OCI-LY3 (cell line): ENCODE measurements around the gene MAGEA9B.
A peak's percentile ranks its signal among the peaks of the same experiment; 100 is the strongest.
"Not testable (repeated sequence)": the region's sequence is repeated elsewhere in the genome, so short reads cannot be mapped to it uniquely, and the experiment has no call there.

Source experiments
- H2AFZ ChIP-seq: fragments of 200-600, 300-600 bp; shearing (Covaris generic); 2 replicates; pipeline ENCODE4 v1.6.0; 2014; ENCODE audit warnings: antibody characterized with exemption, low read depth, low read length
- H3K27ac ChIP-seq: fragments of 200-600, 300-600 bp; sonication (generic); 2 replicates; pipeline ENCODE4 v1.5.1; 2014; ENCODE audit warnings: mild to moderate bottlenecking, low read length, moderate library complexity, mixed read lengths
- H3K27me3 ChIP-seq: fragments of 200-600, 300-600 bp; sonication (generic); 2 replicates; pipeline ENCODE4 v1.6.1; 2014; ENCODE audit warnings: low read depth, low read length, mixed read lengths
- H3K36me3 ChIP-seq: fragments of 200-600, 300-600 bp; sonication (generic); replicated peaks from 2 replicates; pipeline ENCODE3; 2014; ENCODE audit warnings: low read depth, low read length, mixed read lengths
- H3K4me1 ChIP-seq: fragments of 300-600, 200-600 bp; sonication (generic); 2 replicates; pipeline ENCODE4 v1.6.1; 2014; ENCODE audit warnings: low read length, mixed read lengths
- H3K4me2 ChIP-seq: fragments of 200-600, 300-600 bp; sonication (generic); 2 replicates; pipeline ENCODE4 v1.6.1; 2014; ENCODE audit warnings: low read length, mixed read lengths
- H3K4me3 ChIP-seq: fragments of 300-600, 200-600 bp; sonication (generic); 2 replicates; pipeline ENCODE4 v1.5.1; 2014; ENCODE audit warnings: antibody characterized with exemption, mild to moderate bottlenecking, low read length, moderate library complexity
- H3K79me2 ChIP-seq: fragments of 300-600, 200-600 bp; shearing (Covaris generic); 2 replicates; pipeline ENCODE4 v1.6.1; 2014; ENCODE audit warnings: mild to moderate bottlenecking, low read length, mixed read lengths
- H3K9ac ChIP-seq: fragments of 300-600, 200-600 bp; shearing (Covaris generic); 2 replicates; pipeline ENCODE4 v1.6.0; 2014; ENCODE audit warnings: mild to moderate bottlenecking, low read length, moderate library complexity
- H3K9me3 ChIP-seq: fragments of 200-600, 300-600 bp; shearing (Covaris generic); 2 replicates; pipeline ENCODE4 v1.6.1; 2014; ENCODE audit warnings: low read length, mixed read lengths; ENCODE audit not compliant: insufficient read depth
- H4K20me1 ChIP-seq: fragments of 200-600, 300-600 bp; sonication (generic); 2 replicates; pipeline ENCODE4 v1.6.1; 2016; ENCODE audit warnings: low read length, mixed read lengths; ENCODE audit not compliant: insufficient read depth
- EZH2phosphoT487 ChIP-seq: fragments of 200-600 bp; shearing (Covaris generic); IDR thresholded peaks from 2 replicates; pipeline ENCODE4 v1.6.1; 2018; ENCODE audit warnings: antibody characterized with exemption, mixed run types, low read depth
- TF ChIP-seq, protein P1 (sequence below): fragments of 200-600, 300-600 bp; sonication (generic); IDR thresholded peaks from 2 replicates; pipeline ENCODE4 v1.5.1; 2014; ENCODE audit warnings: antibody characterized with exemption, low read length, low read depth

The MAGEA9B gene

GRCh38 chrX:149587359-149587758 lies at the start of gene MAGEA9B:
Gene MAGEA9B (minus strand): TSS chrX:149587459. CDS start chrX:149583179, 4,280 bp downstream.
- H3K79me2 ChIP-seq, H3K36me3 ChIP-seq, H3K4me2 ChIP-seq, H2AFZ ChIP-seq, H3K27ac ChIP-seq, H3K4me1 ChIP-seq, H3K27me3 ChIP-seq, H3K9me3 ChIP-seq, H3K4me3 ChIP-seq, H4K20me1 ChIP-seq, H3K9ac ChIP-seq: not testable (repeated sequence)

DNA sequence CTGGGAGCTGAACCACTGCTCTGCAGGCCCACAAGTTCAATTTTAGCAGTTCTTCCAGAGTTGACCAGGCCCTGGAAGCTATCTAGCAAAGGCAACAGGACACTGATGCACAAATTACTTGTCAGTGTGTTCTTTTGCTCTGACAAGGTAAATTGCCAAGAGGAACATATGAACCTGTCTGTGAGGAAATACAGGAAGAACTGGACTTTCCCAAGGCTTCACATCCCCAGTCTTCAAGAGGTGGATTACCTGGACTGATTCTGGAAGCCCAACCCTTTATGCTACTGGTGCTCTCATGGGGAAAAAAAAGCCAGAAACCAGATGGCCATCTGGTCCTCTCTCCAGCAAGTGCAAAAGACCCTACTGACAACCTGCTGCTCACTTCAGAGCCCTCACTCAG lies 46.3 kb upstream of the MAGEA9B start:
- TF ChIP-seq EZH2phosphoT487 = no peak
- TF ChIP-seq, protein P1, sequence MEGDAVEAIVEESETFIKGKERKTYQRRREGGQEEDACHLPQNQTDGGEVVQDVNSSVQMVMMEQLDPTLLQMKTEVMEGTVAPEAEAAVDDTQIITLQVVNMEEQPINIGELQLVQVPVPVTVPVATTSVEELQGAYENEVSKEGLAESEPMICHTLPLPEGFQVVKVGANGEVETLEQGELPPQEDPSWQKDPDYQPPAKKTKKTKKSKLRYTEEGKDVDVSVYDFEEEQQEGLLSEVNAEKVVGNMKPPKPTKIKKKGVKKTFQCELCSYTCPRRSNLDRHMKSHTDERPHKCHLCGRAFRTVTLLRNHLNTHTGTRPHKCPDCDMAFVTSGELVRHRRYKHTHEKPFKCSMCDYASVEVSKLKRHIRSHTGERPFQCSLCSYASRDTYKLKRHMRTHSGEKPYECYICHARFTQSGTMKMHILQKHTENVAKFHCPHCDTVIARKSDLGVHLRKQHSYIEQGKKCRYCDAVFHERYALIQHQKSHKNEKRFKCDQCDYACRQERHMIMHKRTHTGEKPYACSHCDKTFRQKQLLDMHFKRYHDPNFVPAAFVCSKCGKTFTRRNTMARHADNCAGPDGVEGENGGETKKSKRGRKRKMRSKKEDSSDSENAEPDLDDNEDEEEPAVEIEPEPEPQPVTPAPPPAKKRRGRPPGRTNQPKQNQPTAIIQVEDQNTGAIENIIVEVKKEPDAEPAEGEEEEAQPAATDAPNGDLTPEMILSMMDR = no peak
- no peak overlapping the region for H3K4me2 ChIP-seq

DNA sequence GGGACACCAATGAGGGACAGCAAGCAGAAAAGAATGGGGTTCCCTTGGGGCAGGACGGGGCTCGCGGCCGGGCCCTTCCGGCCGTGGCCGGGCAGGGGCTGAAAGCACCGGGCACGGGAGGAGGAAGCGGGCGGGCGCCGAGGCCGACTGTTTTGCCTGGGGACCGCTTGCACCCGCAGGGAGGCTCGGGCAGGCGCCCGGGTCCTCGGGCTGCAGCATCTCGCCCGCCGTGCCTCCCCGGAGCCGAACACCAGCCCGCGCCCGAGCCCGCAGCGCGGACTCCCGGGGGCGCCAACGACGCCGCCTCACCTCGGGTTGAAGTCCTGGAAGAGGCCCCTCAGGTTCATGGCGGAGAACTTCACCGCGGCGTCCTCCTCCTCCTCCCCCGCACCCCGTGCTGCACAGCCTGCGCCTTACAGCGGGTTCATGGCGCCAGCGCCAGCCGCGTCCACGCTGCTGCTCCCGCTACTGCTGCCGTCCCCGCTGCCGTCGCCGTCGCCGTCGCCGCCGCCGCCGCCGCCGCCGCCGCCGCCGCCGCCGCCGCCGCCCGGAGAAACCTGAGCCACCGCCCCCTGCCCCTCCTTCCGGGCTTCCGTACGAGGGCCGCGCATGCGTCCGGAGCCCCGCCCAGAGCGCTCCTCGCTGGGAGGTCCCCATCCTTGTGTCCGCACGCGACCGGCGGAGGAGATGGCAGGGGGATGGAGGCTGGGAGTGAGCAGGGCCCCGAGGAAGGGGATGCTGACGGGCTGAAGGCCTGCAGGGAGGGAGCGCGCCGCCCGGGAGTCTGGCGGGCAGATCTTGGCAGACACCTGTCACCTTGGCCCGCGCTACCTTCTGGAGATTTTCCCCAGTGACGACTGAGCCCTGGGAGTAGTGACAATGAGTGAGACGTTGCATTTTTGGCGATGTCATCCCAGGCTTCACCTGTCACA lies 44.2 kb upstream of the MAGEA9B start, which contains the start of gene TMEM185A:
TSS of gene TMEM185A (minus strand) at position 559 of the 932 bp plus-strand sequence. CDS start at position 347, 212 bp downstream.
- Histone ChIP-seq H3K4me2 (peak within 1 kb of the TSS; percentile 96), H3K4me1 (peaks cover 7% of the 10 kb centered on the region; the same call in 1 of the 2 replicates), H3K4me3 (peak within 1 kb of the TSS; percentile 98), H4K20me1 (peaks cover 17% of the 10 kb centered on the region; the same call in 1 of the 2 replicates), H2AFZ (peak within 1 kb of the TSS; percentile 86), H3K27me3 (peaks cover 6% of the 10 kb centered on the region; the same call in 1 of the 2 replicates), H3K27ac (no peak within 1 kb of the TSS), H3K36me3 (no peaks in the 10 kb centered on the region), H3K9ac (peak within 1 kb of the TSS; percentile 78), H3K9me3 (no peaks in the 10 kb centered on the region), H3K79me2 (peaks cover 41% of the 10 kb centered on the region)
- TF ChIP-seq, protein P1 = no peak
- TF ChIP-seq EZH2phosphoT487 = no peak

More for the DNA sequence above, 46.3 kb upstream of the MAGEA9B start:
- peaks cover 13% of the 10 kb centered on the region; the same call in 1 of the 2 replicates for H4K20me1 ChIP-seq
- H3K9ac ChIP-seq = no peak overlapping the region
- H2AFZ ChIP-seq = no peak overlapping the region
- H3K4me1 ChIP-seq = peaks cover 7% of the 10 kb centered on the region; the same call in 1 of the 2 replicates
- H3K4me3 ChIP-seq = no peak overlapping the region
- H3K36me3 ChIP-seq = no peaks in the 10 kb centered on the region
- peaks cover 6% of the 10 kb centered on the region; the same call in 1 of the 2 replicates for H3K27me3 ChIP-seq
- no peaks in the 10 kb centered on the region for H3K9me3 ChIP-seq
- H3K27ac ChIP-seq = no peak overlapping the region
- peaks cover 30% of the 10 kb centered on the region for H3K79me2 ChIP-seq

DNA sequence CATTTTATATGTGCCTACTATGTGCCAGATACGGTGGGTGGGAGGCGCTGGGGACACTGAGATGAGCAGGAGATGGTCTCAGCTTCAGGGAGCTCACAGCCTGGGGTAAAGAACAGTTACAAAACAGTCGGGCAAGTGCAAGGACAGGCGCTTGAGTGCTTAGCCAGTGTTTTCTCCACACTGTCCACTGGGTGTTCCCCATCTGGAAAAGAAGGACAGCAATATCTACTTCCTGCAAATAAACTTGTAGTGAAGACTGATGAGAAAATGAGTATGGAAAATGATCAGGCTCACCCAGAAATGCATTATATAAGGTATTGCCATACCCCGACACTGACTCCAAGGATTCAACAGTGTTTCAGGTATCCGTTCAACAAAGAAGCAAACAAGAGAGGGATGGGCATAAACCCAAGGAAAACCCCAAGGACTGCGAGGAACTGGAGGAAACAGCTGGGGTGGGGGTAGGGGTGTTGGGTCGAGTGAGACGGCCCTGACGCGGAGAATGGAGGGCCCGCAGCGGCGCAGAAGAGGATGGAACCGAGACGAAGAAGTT lies 43.5 kb upstream of the MAGEA9B start:
- no peaks in the 10 kb centered on the region for H3K9me3 ChIP-seq
- no peaks in the 10 kb centered on the region for H3K36me3 ChIP-seq
- peak overlapping the region; percentile 78 for H3K9ac ChIP-seq
- no peak overlapping the region for H2AFZ ChIP-seq
- peaks cover 48% of the 10 kb centered on the region for H3K79me2 ChIP-seq
- no peak overlapping the region for H3K27ac ChIP-seq
- H3K27me3 ChIP-seq = peaks cover 6% of the 10 kb centered on the region; the same call in 1 of the 2 replicates
- H4K20me1 ChIP-seq = peaks cover 22% of the 10 kb centered on the region
- H3K4me2 ChIP-seq = peak overlapping the region; percentile 96
- TF ChIP-seq, protein P1 = no peak
- no peak for TF ChIP-seq EZH2phosphoT487
- peak overlapping the region; percentile 98 for H3K4me3 ChIP-seq
- H3K4me1 ChIP-seq = peaks cover 7% of the 10 kb centered on the region; the same call in 1 of the 2 replicates
